Measurements from ENCODE around the gene TSHB.

Gene TSHB

GRCh38 chr1:115077286-115077983 is 47.8 kb downstream of the TSHB start:
- Histone ChIP-seq H3K9me3 (ENCODE audit: control insufficient read depth, insufficient read depth, low read depth, low read length) (no peaks in the 10 kb centered on the region), H3K36me3 (ENCODE audit: control insufficient read depth in 2 of 2, insufficient read depth in 1 of 2, low read length in 2 of 2) (no peaks in the 10 kb centered on the region), H3K4me1 (ENCODE audit: control insufficient read depth, insufficient read depth, low read length) (no peaks in the 10 kb centered on the region), H3K27ac (ENCODE audit: extremely low read depth, low read depth, low read length) (no peak overlapping the region), H3K4me3 (ENCODE audit: low read depth, low read length) (no peak overlapping the region)
- no peak for TF ChIP-seq ZNF701 (tag by site-specific recombination; IDR thresholded peaks at IDR 0.05)
- TF ChIP-seq ZNF138 (tag by site-specific recombination; IDR thresholded peaks at IDR 0.05; ENCODE audit: borderline replicate concordance) = no peak
- no peak for TF ChIP-seq ZBTB20 (tag by site-specific recombination; IDR thresholded peaks at IDR 0.05)
- TF ChIP-seq AEBP2 (tag by site-specific recombination; IDR thresholded peaks at IDR 0.05; ENCODE audit: borderline replicate concordance) = no peak
- TF ChIP-seq WT1 (tag by site-specific recombination; IDR thresholded peaks at IDR 0.05) = no peak
- TF ChIP-seq ZNF169 (tag by site-specific recombination; IDR thresholded peaks at IDR 0.05) = no peak
- TF ChIP-seq ZNF48 (tag by site-specific recombination; IDR thresholded peaks at IDR 0.05) = no peak
- no peak for TF ChIP-seq KLF10 (tag by site-specific recombination; IDR thresholded peaks at IDR 0.05)
- no peak for TF ChIP-seq ZBTB6 (tag by site-specific recombination; IDR thresholded peaks at IDR 0.05)
- TF ChIP-seq OVOL3 (tag by site-specific recombination; IDR thresholded peaks at IDR 0.05) = no peak
- TF ChIP-seq ZNF623 (tag by site-specific recombination; IDR thresholded peaks at IDR 0.05) = no peak
- no peak for TF ChIP-seq ZNF621 (tag by site-specific recombination; IDR thresholded peaks at IDR 0.05)
- no peak for TF ChIP-seq PATZ1 (tag by site-specific recombination; IDR thresholded peaks at IDR 0.05)
- TF ChIP-seq ZNF239 (tag by site-specific recombination; IDR thresholded peaks at IDR 0.05) = no peak
- ChIA-PET POLR2A (no interaction called here), CTCF (interaction anchor here (0.9 kb wide), 1 partner anchor 24 kb away, joined by 3 read pairs; no protein-coding TSS in a partner anchor)

- no peaks in the 10 kb centered on the region for H3K36me3 ChIP-seq (ENCODE audit: control insufficient read depth in 2 of 2, insufficient read depth in 1 of 2, low read length in 2 of 2)
- H3K4me1 ChIP-seq (ENCODE audit: control insufficient read depth, insufficient read depth, low read length) = no peaks in the 10 kb centered on the region
- TF ChIP-seq ZNF292 (tag by site-specific recombination; IDR thresholded peaks at IDR 0.05; ENCODE audit: borderline replicate concordance, low read depth) = no peak
- TF ChIP-seq ZNF639 (tag by site-specific recombination; IDR thresholded peaks at IDR 0.05) = no peak
- H3K27ac ChIP-seq (ENCODE audit: extremely low read depth, low read depth, low read length) = no peak overlapping the region
- POLR2A ChIA-PET = no interaction called here
- no peak overlapping the region for H3K4me3 ChIP-seq (ENCODE audit: low read depth, low read length)
- no peaks in the 10 kb centered on the region for H3K9me3 ChIP-seq (ENCODE audit: control insufficient read depth, insufficient read depth, low read depth, low read length)
- CTCF ChIA-PET = no interaction called here
Measured at GRCh38 chr1:115077984-115078330, 48.3 kb downstream of the TSHB start.

- Histone ChIP-seq H3K9me3 (ENCODE audit: control insufficient read depth, insufficient read depth, low read depth, low read length) (no peaks in the 10 kb centered on the region), H3K4me1 (ENCODE audit: control insufficient read depth, insufficient read depth, low read length) (no peaks in the 10 kb centered on the region), H3K4me3 (ENCODE audit: low read depth, low read length) (no peak overlapping the region), H3K36me3 (ENCODE audit: control insufficient read depth in 2 of 2, insufficient read depth in 1 of 2, low read length in 2 of 2) (no peaks in the 10 kb centered on the region), H3K27ac (ENCODE audit: extremely low read depth, low read depth, low read length) (no peak overlapping the region)
- ChIA-PET POLR2A (no interaction called here), CTCF (no interaction called here)
- TF ChIP-seq ZFP69B (tag by site-specific recombination; IDR thresholded peaks at IDR 0.05) (no peak), SP3 (tag by site-specific recombination; IDR thresholded peaks at IDR 0.05) (no peak), ZNF549 (tag by site-specific recombination; IDR thresholded peaks at IDR 0.05) (no peak), ZNF664 (tag by site-specific recombination; IDR thresholded peaks at IDR 0.05) (no peak), RBAK (tag by site-specific recombination; IDR thresholded peaks at IDR 0.05) (no peak), ZNF398 (tag by site-specific recombination; IDR thresholded peaks at IDR 0.05) (no peak), PBX3 (CRISPR knock-in tag; IDR thresholded peaks at IDR 0.05) (no peak), FEZF1 (tag by site-specific recombination; IDR thresholded peaks at IDR 0.05) (no peak)
Measured at GRCh38 chr1:115078708-115079107, 49.1 kb downstream of the TSHB start.

Measured in HEK293 (cell line).